ENCODE data around the gene RIOK1.

DNA sequence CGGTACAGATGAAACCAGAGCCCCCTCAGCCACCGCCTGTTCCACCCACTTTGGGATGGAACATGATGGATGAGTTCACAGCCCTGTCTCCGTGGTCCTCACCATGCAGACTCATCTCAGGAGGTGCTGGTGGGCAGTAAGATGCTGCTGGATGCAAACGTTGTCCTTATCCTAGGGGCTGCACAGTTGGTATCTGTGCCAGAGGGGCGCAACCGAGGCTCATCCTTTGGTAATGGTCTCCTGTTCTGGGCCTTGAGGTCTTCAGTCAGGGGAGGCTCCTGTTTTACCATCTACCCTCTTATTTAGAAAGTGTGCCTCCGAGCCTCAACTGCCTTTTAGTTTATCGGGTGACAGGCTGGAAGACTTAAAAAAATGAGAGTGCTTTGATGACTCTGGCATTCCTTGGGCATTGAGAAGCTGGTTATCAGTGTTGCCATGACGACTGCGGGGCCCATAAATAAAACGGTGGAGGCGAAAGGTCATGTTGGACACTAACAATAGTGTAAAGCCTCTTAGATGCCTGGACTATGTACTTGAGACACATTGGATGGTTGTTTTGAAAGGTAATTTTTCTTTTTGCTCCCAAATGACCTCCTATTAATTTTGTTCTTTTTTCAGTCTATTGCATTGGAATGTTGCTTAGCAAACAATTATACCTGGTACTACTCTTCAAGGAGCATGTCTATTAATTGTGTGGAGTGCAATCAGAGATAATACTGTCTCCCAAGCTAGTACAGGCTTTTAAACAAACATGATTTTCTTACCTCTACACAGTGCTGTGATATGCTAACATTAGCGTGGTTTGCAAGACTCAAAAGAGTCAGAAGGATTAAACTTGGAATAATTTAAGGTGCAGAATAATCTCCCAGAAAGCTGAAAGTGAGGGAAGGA lies 77.6 kb downstream of the RIOK1 start:
- TF ChIP-seq SPI1 (IDR thresholded peaks at IDR 0.05; ENCODE audit: low read depth, low read length) (no peak), POLR2AphosphoS5 (IDR thresholded peaks at IDR 0.05; ENCODE audit: low read depth, low read length) (no peak), POLR2A (IDR thresholded peaks at IDR 0.05; ENCODE audit: low read depth, low read length) (no peak), TAF1 (IDR thresholded peaks at IDR 0.05; ENCODE audit: low read depth, low read length) (no peak), POU2F2 (IDR thresholded peaks at IDR 0.05; ENCODE audit: low read depth, low read length) (no peak), PAX5 (IDR thresholded peaks at IDR 0.05; ENCODE audit: insufficient read depth, low read length, severe bottlenecking) (no peak)

Data from GM12891 (cell line).